ENCODE measurements around the gene CCL4L2.
"Not testable (repeated sequence)": the region's sequence is repeated elsewhere in the genome, so short reads cannot be mapped to it uniquely, and the experiment has no call there.

The CCL4L2 gene

DNA sequence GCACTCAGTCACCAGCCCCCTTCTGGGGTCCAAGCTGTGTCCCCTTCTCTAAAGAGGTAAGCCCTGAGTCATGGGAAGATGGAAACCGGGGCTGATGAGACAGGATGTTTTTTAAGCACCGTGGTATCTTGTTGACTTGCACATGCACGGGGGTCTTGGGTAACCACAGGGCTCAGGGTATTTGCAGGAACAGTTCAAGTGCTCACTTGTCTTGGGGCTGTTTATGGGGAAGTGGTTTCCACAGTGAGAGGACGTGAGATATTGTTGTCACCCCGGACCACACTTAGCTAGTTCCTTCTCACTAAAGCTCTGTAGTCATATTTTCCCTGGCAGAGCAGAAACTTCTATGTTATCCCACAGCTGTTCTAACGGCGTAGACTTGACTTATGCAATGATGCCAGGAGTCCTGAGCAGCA is 22.0 kb upstream of the CCL4L2 start:
- H3K4me3 ChIP-seq (replicated peaks; ENCODE audit: insufficient read depth, low read length) = no peak overlapping the region
- TF ChIP-seq SPI1 (IDR thresholded peaks at IDR 0.05; ENCODE audit: borderline replicate concordance, low read depth) = peak; percentile 85
- TF ChIP-seq GABPA (IDR thresholded peaks at IDR 0.05; ENCODE audit: low read depth) = no peak
- TF ChIP-seq POLR2AphosphoS5 (IDR thresholded peaks at IDR 0.05; ENCODE audit: low read depth) = no peak
- TF ChIP-seq, protein P1, sequence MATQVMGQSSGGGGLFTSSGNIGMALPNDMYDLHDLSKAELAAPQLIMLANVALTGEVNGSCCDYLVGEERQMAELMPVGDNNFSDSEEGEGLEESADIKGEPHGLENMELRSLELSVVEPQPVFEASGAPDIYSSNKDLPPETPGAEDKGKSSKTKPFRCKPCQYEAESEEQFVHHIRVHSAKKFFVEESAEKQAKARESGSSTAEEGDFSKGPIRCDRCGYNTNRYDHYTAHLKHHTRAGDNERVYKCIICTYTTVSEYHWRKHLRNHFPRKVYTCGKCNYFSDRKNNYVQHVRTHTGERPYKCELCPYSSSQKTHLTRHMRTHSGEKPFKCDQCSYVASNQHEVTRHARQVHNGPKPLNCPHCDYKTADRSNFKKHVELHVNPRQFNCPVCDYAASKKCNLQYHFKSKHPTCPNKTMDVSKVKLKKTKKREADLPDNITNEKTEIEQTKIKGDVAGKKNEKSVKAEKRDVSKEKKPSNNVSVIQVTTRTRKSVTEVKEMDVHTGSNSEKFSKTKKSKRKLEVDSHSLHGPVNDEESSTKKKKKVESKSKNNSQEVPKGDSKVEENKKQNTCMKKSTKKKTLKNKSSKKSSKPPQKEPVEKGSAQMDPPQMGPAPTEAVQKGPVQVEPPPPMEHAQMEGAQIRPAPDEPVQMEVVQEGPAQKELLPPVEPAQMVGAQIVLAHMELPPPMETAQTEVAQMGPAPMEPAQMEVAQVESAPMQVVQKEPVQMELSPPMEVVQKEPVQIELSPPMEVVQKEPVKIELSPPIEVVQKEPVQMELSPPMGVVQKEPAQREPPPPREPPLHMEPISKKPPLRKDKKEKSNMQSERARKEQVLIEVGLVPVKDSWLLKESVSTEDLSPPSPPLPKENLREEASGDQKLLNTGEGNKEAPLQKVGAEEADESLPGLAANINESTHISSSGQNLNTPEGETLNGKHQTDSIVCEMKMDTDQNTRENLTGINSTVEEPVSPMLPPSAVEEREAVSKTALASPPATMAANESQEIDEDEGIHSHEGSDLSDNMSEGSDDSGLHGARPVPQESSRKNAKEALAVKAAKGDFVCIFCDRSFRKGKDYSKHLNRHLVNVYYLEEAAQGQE (IDR thresholded peaks at IDR 0.05; ENCODE audit: insufficient replicate concordance, low read depth) = no peak
- TF ChIP-seq, protein P2, sequence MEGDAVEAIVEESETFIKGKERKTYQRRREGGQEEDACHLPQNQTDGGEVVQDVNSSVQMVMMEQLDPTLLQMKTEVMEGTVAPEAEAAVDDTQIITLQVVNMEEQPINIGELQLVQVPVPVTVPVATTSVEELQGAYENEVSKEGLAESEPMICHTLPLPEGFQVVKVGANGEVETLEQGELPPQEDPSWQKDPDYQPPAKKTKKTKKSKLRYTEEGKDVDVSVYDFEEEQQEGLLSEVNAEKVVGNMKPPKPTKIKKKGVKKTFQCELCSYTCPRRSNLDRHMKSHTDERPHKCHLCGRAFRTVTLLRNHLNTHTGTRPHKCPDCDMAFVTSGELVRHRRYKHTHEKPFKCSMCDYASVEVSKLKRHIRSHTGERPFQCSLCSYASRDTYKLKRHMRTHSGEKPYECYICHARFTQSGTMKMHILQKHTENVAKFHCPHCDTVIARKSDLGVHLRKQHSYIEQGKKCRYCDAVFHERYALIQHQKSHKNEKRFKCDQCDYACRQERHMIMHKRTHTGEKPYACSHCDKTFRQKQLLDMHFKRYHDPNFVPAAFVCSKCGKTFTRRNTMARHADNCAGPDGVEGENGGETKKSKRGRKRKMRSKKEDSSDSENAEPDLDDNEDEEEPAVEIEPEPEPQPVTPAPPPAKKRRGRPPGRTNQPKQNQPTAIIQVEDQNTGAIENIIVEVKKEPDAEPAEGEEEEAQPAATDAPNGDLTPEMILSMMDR (IDR thresholded peaks at IDR 0.05; ENCODE audit: insufficient read depth, low read length) = no peak
- peak overlapping the region; percentile 79 for H3K27ac ChIP-seq (replicated peaks)
- H3K27me3 ChIP-seq (ENCODE audit: insufficient read depth, poor library complexity, severe bottlenecking) = no peaks in the 10 kb centered on the region
- peak; percentile 91 to 97 for DNase-seq (ENCODE audit: low read depth in 1 of 2, low spot score in 1 of 2)

DNA sequence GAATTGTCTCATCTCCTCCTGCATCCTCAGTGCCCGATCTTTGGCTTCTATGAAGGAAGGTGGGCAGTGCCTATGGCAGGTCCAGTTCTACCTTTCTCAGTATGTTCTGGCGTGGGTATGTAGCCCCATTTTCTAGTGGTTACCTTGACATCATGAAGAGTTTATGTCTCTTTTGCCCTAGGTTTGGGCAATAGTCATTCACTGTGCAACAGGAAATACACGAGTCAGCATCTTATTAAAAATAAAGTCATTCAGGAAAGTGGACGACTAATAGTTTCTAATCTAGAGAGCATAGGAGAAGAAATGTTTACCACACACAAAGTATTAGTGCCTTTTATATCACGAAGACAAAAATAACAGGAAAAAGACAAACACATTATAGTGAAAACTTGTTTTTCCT is 20.9 kb upstream of the CCL4L2 start:
- peak overlapping the region; percentile 76 for H3K27ac ChIP-seq (replicated peaks)
- DNase-seq (ENCODE audit: low read depth in 1 of 2, low spot score in 1 of 2); H3K4me3 ChIP-seq (replicated peaks; ENCODE audit: insufficient read depth, low read length); H3K27me3 ChIP-seq (ENCODE audit: insufficient read depth, poor library complexity, severe bottlenecking): not testable (repeated sequence)

DNA sequence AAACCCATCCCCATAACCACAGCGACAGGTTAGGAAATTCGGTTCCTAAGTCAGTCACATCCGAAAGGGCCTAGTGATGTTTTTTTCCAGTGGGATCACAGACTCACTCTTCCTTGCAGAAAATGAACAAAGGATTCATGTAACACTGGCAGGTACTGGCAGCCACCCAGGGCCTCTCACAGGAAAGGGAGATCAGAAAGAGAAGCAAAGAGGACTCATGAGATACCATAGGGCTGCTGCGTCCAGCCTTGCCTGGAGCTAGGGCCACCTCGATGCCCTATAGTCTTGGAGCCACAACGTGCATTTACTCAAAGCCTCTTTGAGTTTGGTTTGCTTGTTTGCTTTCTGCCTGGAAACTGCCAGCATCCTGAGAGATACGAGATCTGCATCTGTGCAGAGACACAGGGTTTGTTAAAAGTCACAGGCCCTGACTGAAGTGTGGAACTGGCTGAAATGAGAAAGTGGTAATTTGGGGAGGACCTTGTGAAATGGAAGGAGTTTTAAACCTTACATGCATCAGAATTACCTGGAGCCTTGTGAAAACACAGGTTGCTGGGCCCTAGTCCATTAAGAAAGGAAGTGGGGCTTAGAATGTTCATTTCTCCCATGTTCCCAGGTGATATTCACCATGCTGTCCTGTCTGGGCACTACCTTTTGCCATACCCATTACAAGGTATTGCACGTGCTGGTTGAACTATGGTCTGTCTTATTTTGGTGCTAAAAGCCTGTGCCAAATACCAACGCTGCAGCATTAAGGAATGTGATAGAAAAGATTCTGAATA is 20.1 kb upstream of the CCL4L2 start:
- H3K27ac ChIP-seq (replicated peaks) = peak overlapping the region; percentile 76
- not testable (repeated sequence) for H3K27me3 ChIP-seq (ENCODE audit: insufficient read depth, poor library complexity, severe bottlenecking); H3K4me3 ChIP-seq (replicated peaks; ENCODE audit: insufficient read depth, low read length); DNase-seq (ENCODE audit: low read depth in 1 of 2, low spot score in 1 of 2)

DNA sequence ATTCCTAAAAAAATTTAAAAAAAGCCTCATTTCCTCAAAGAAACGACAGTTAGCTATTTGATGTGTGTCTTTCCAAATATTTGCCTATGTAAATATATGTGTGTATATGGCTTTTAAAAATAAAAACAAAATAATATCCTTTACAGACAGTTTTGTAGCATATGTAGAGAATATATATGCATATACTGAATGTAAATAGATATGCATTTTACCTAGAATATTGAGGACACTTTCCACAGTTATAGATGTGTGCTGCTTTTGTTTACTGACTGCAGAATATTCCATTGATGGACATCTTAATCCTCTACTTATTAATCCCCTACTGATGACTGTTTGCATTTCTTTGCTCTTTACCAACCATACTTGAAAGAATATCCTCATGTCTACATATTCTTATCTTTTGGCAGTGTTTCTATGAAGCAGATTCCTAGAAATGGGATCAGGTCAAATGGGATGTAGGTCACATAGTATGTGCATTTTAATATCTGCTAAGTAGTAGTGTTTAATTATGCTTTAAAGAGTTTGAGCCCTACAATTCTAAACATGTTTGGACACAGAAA is 17.6 kb upstream of the CCL4L2 start:
- no peaks in the 10 kb centered on the region for H3K27me3 ChIP-seq (ENCODE audit: insufficient read depth, poor library complexity, severe bottlenecking)
- TF ChIP-seq SPI1 (IDR thresholded peaks at IDR 0.05; ENCODE audit: borderline replicate concordance, low read depth) (no peak), POLR2AphosphoS5 (IDR thresholded peaks at IDR 0.05; ENCODE audit: low read depth) (no peak), GABPA (IDR thresholded peaks at IDR 0.05; ENCODE audit: low read depth) (no peak)
- TF ChIP-seq, protein P1 (IDR thresholded peaks at IDR 0.05; ENCODE audit: insufficient replicate concordance, low read depth) = no peak
- TF ChIP-seq, protein P2 (IDR thresholded peaks at IDR 0.05; ENCODE audit: insufficient read depth, low read length) = no peak
- H3K27ac ChIP-seq (replicated peaks) = peak overlapping the region; percentile 76; the same call in 1 of the 2 replicates
- no peak for DNase-seq (ENCODE audit: low read depth in 1 of 2, low spot score in 1 of 2)
- no peak overlapping the region for H3K4me3 ChIP-seq (replicated peaks; ENCODE audit: insufficient read depth, low read length)

DNA sequence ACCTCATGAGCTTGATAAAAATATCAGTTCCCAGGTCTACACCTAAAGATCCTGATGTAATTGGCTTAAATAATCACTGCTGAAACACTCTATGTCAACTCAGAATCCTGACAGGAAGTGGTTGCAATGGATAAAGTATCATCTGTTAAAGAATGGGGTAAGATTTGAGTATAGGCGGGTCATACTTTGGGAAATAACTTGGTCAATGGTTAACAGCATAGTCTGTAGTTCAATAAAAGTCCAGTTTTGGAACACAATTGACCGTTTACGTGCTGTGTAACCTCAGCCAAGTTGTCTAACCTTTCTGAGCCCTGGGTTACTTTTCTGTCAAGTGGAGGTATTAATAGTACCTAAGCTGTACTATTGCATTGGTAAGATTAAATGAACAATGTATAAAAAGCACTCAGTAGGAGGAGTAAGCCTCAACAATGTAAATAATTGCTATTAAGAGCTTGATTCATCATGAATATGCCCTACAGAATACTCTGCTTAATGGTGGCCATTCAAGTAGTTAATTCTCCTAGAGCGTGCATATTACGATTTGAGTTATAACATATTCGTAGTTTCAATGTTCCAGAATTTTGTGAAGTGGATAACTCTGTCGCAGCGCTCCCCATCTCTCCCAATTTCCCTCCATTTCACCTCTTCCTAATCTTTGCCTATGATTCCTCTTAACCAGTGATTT is 16.6 kb upstream of the CCL4L2 start:
- not testable (repeated sequence) for H3K27me3 ChIP-seq (ENCODE audit: insufficient read depth, poor library complexity, severe bottlenecking); H3K4me3 ChIP-seq (replicated peaks; ENCODE audit: insufficient read depth, low read length)
- 0 out of 2 replicates have a peak overlapping the region, but pooled peaks have one; percentile 30 for H3K27ac ChIP-seq (replicated peaks)

DNA sequence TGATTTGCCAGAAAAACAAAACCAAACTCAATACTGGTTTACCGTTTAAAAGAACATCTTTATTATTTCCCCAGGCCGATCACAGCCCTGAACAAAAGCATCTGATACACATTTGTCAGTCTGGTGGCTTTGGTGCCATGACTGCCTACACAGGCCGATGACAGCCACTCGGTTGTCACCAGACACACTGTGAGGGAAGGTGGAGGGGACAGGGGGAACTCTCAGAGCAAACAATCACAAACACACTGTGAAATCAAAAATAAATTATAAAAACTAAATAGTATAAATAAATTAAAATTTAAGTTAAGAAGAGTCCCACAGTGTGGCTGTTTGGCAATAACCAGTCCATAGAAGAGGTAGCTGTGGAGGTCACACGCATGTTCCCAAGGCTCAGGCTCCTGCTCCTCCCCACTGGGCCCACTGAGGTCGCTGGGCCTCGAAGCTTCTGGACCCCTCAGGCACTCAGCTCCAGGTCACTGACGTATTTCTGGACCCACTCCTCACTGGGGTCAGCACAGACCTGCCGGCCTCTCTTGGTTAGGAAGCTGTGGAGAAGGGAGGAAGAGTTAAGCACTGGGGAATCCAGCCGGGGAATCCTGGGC is 15.9 kb upstream of the CCL4L2 start:
- DNase-seq (ENCODE audit: low read depth in 1 of 2, low spot score in 1 of 2); H3K27me3 ChIP-seq (ENCODE audit: insufficient read depth, poor library complexity, severe bottlenecking); H3K4me3 ChIP-seq (replicated peaks; ENCODE audit: insufficient read depth, low read length): not testable (repeated sequence)
- H3K27ac ChIP-seq (replicated peaks) = peak overlapping the region; percentile 40

More for the DNA sequence above, 16.6 kb upstream of the CCL4L2 start:
- DNase-seq (ENCODE audit: low read depth in 1 of 2, low spot score in 1 of 2) = not testable (repeated sequence)
